HepG2 (cell line): ENCODE measurements around the gene DMXL2. TPM values are rescaled to one million over a fixed set of nuclear protein-coding genes. Genes with fewer than 3 reads are reported as not detected.

Experiments used
- CBFB ChIP-seq: sonication (generic); formaldehyde crosslinking; IDR thresholded peaks from 2 replicates; pipeline ENCODE4 v1.4.0; 2020; ENCODE audit warnings: missing genetic modification reagents
- CREB3 ChIP-seq: sonication (generic); formaldehyde crosslinking; IDR thresholded peaks from 2 replicates; pipeline ENCODE4 v1.5.0; 2020; ENCODE audit warnings: missing genetic modification reagents
- ESRRA ChIP-seq: sonication (generic); formaldehyde crosslinking; IDR thresholded peaks from 2 replicates; pipeline ENCODE4 v1.5.1; 2020; ENCODE audit warnings: mild to moderate bottlenecking, low read depth, missing genetic modification reagents
- IRF2 ChIP-seq: IDR thresholded peaks from 2 replicates; pipeline ENCODE4 v1.6.1; 2018; ENCODE audit warnings: missing genetic modification reagents, missing compliant biosample characterization
- MEF2D ChIP-seq: sonication (generic); formaldehyde crosslinking; IDR thresholded peaks from 2 replicates; pipeline ENCODE4 v1.5.1; 2020; ENCODE audit warnings: mild to moderate bottlenecking, missing genetic modification reagents
- NFATC3 ChIP-seq: sonication (generic); formaldehyde crosslinking; IDR thresholded peaks from 2 replicates; pipeline ENCODE4 v1.5.1; 2020; ENCODE audit warnings: mild to moderate bottlenecking, missing genetic modification reagents
- SIX4 ChIP-seq: sonication (generic); formaldehyde crosslinking; IDR thresholded peaks from 2 replicates; pipeline ENCODE4 v1.4.0; 2020; ENCODE audit warnings: missing genetic modification reagents
- SNAPC2 ChIP-seq: sonication (generic); formaldehyde crosslinking; IDR thresholded peaks from 2 replicates; pipeline ENCODE4 v1.8.1; 2022; ENCODE audit warnings: mild to moderate bottlenecking, missing genetic modification reagents
- SNRNP70 ChIP-seq: fragments of 200-400 bp; formaldehyde crosslinking; IDR thresholded peaks from 2 replicates; pipeline ENCODE4 v1.6.1; 2017; ENCODE audit warnings: mild to moderate bottlenecking, low read depth, low read length, moderate library complexity
- STAG1 ChIP-seq: sonication (generic); formaldehyde crosslinking; IDR thresholded peaks from 2 replicates; pipeline ENCODE4 v1.4.0; 2020; ENCODE audit warnings: missing genetic modification reagents
- SYNCRIP ChIP-seq: fragments of 200-400 bp; formaldehyde crosslinking; IDR thresholded peaks from 2 replicates; pipeline ENCODE4 v1.6.1; 2018; ENCODE audit warnings: mild to moderate bottlenecking, low read depth, low read length; ENCODE audit not compliant: insufficient read depth
- TBL1XR1 ChIP-seq: fragments of 150-350 bp; IDR thresholded peaks from 2 replicates; pipeline ENCODE4 v1.6.1; 2014; ENCODE audit warnings: borderline replicate concordance, low read length; ENCODE audit not compliant: partially characterized antibody
- ZIK1 ChIP-seq: sonication (generic); formaldehyde crosslinking; IDR thresholded peaks from 2 replicates; pipeline ENCODE4 v1.5.0; 2020; ENCODE audit warnings: mild to moderate bottlenecking, low read depth, missing genetic modification reagents, borderline replicate concordance
- ZNF235 ChIP-seq: sonication (generic); formaldehyde crosslinking; IDR thresholded peaks from 2 replicates; pipeline ENCODE4 v1.8.1; 2023; ENCODE audit warnings: mild to moderate bottlenecking, missing genetic modification reagents, borderline replicate concordance
- ZNF253 ChIP-seq: sonication (generic); formaldehyde crosslinking; IDR thresholded peaks from 2 replicates; pipeline ENCODE4 v1.8.0; 2022; ENCODE audit warnings: mild to moderate bottlenecking, missing genetic modification reagents, borderline replicate concordance
- ZNF432 ChIP-seq: sonication (generic); formaldehyde crosslinking; IDR thresholded peaks from 2 replicates; pipeline ENCODE4 v1.5.0; 2020; ENCODE audit warnings: missing genetic modification reagents, mild to moderate bottlenecking, borderline replicate concordance
- ZNF580 ChIP-seq: IDR thresholded peaks from 2 replicates; pipeline ENCODE4 v1.6.1; 2016; ENCODE audit warnings: low read depth, borderline replicate concordance
- ZNF687 ChIP-seq: sonication (generic); formaldehyde crosslinking; IDR thresholded peaks from 2 replicates; pipeline ENCODE4 v1.5.1; 2020; ENCODE audit warnings: mild to moderate bottlenecking, missing genetic modification reagents, moderate library complexity
- ZNF775 ChIP-seq: sonication (generic); formaldehyde crosslinking; IDR thresholded peaks from 2 replicates; pipeline ENCODE4 v1.4.0; 2020; ENCODE audit warnings: missing genetic modification reagents, mild to moderate bottlenecking, moderate library complexity, borderline replicate concordance
- ZNF788 ChIP-seq: sonication (generic); formaldehyde crosslinking; IDR thresholded peaks from 2 replicates; pipeline ENCODE4 v1.5.0; 2020; ENCODE audit warnings: mild to moderate bottlenecking, missing genetic modification reagents, borderline replicate concordance
- ZNF839 ChIP-seq: sonication (generic); formaldehyde crosslinking; IDR thresholded peaks from 2 replicates; pipeline ENCODE4 v1.4.0; 2020; ENCODE audit warnings: missing genetic modification reagents, mild to moderate bottlenecking, borderline replicate concordance
- polyA plus RNA-seq, 8 experiments: library from polyadenylated mRNA; depleted of rRNA in 3 of 8; stranded (reverse) in 7 of 8; unstranded in 1 of 8; fragments of >200 nt; fragmentation: Illumina TruSeq in 4 of 8; extraction: Trizol in 4 of 8; gene quantifications; 2 replicates each; pipeline versions ENCODE4 v1.2.1 to v1.2.3, GENCODE V29; 2011 to 2016; ENCODE audit warnings: low read depth in 4 of 8, missing spikeins in 1 of 8, mixed read lengths in 1 of 8; ENCODE audit not compliant: insufficient read depth in 1 of 8
- total RNA-seq, 5 experiments: library from RNA; depleted of rRNA; stranded (reverse); fragments of >200 nt; fragmentation: Illumina TruSeq; extraction: Trizol; gene quantifications; 2 replicates each; pipeline ENCODE4 v1.2.3, GENCODE V29; 2016; ENCODE audit warnings: low read depth in 1 of 5
- TF ChIP-seq, protein P1 (sequence below): sonication (generic); formaldehyde crosslinking; IDR thresholded peaks from 2 replicates; pipeline ENCODE4 v1.8.0; 2022; ENCODE audit warnings: mild to moderate bottlenecking, missing genetic modification reagents; ENCODE audit not compliant: insufficient replicate concordance

DMXL2 gene
- total and polyA plus RNA-seq, 2 of the 13 experiments (the other 11 are each of a cell fraction or from before 2014, with no cell fraction given) = 11.6 to 15.3 TPM

- TF ChIP-seq, protein P1, sequence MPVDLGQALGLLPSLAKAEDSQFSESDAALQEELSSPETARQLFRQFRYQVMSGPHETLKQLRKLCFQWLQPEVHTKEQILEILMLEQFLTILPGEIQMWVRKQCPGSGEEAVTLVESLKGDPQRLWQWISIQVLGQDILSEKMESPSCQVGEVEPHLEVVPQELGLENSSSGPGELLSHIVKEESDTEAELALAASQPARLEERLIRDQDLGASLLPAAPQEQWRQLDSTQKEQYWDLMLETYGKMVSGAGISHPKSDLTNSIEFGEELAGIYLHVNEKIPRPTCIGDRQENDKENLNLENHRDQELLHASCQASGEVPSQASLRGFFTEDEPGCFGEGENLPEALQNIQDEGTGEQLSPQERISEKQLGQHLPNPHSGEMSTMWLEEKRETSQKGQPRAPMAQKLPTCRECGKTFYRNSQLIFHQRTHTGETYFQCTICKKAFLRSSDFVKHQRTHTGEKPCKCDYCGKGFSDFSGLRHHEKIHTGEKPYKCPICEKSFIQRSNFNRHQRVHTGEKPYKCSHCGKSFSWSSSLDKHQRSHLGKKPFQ (CRISPR knock-in tag) = no peak
- TF ChIP-seq ZNF432 (CRISPR knock-in tag) = no peak
- TF ChIP-seq ZIK1 (CRISPR knock-in tag) = peak; percentile 68; the same call in 1 of the 2 replicates
- peak; percentile 97 for TF ChIP-seq ZNF687
- no peak for TF ChIP-seq CREB3
- no peak for TF ChIP-seq NFATC3 (CRISPR knock-in tag)
- TF ChIP-seq ZNF235 (CRISPR knock-in tag) = peak; percentile 41; the same call in 1 of the 2 replicates
- TF ChIP-seq SNRNP70 = no peak
- 0 out of 2 replicates have a peak, but pooled peaks have one; percentile 34 for TF ChIP-seq ZNF839 (CRISPR knock-in tag)
- TF ChIP-seq ZNF580 (CRISPR knock-in tag) = no peak
- TF ChIP-seq ZNF788 (CRISPR knock-in tag) = peak; percentile 47; the same call in 1 of the 2 replicates
- no peak for TF ChIP-seq SYNCRIP
- TF ChIP-seq STAG1 (CRISPR knock-in tag) = no peak
- no peak for TF ChIP-seq SIX4 (CRISPR knock-in tag)
- TF ChIP-seq TBL1XR1 = no peak
- TF ChIP-seq ZNF253 = no peak
- no peak for TF ChIP-seq MEF2D (CRISPR knock-in tag)
- no peak for TF ChIP-seq IRF2 (CRISPR knock-in tag)
- TF ChIP-seq SNAPC2 (CRISPR knock-in tag) = no peak
- no peak; the same call in 1 of the 2 replicates for TF ChIP-seq CBFB (CRISPR knock-in tag)
- TF ChIP-seq ESRRA (CRISPR knock-in tag) = no peak
- no peak for TF ChIP-seq ZNF775 (CRISPR knock-in tag)
Measured at GRCh38 chr15:51622604-51623370, at the start of gene DMXL2 (continued).
